ENCODE results near the gene FAM210A. TPM values are rescaled to one million over a fixed set of nuclear protein-coding genes. Genes with fewer than 3 reads are reported as not detected.

FAM210A gene
- total RNA-seq, 4 donors from 2014 or later = 6.8 to 9.5 (median 8.4) TPM

DNA sequence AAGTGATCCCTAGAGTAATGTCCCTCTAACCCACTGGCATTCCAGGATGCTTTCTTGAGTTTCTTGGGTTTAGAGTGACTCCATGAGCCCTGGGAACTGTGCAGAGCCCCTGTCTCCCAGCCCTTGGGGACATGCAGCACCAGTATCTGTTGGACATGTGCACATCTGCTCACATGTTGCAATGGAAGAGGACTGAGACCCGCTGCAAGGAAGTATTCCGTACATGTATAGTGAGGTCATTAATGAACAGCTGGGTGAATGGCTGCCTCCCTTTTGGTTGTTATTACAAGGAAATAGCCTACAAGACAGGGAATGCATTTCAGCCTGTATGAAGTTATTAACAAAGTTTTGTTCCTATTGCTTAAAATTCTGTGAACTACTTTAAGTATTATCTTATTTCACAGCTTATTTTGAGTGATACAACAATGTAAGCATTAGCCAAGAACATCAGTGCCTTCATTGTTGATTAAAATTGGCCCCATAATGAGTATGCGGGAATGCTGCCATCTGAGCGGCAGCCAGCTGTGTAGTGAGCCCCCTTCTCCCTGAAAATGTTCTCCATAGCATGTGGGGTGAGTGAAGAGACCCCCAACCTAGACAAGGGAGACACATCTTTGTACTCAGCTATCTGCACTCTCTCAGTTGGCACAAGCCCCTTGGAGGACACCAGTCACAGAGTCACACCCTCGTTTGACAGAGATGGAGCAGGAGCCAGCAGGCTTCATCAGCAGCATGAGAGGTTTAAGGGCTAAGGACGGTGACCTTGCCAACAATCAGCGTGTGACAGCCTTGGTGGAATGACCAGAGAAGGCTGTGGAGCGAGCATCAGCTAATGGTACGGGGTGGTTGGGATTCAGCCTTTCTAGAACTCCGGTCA, 87.4 kb downstream of the FAM210A start:
- Histone ChIP-seq H3K9me3 (no peaks in the 10 kb centered on the region), H3K4me1 (peaks cover 11% of the 10 kb centered on the region), H3K27ac (no peak overlapping the region), H3K4me3 (no peak overlapping the region), H3K36me3 (no peaks in the 10 kb centered on the region), H3K27me3 (no peaks in the 10 kb centered on the region)
- TF ChIP-seq, protein P1, sequence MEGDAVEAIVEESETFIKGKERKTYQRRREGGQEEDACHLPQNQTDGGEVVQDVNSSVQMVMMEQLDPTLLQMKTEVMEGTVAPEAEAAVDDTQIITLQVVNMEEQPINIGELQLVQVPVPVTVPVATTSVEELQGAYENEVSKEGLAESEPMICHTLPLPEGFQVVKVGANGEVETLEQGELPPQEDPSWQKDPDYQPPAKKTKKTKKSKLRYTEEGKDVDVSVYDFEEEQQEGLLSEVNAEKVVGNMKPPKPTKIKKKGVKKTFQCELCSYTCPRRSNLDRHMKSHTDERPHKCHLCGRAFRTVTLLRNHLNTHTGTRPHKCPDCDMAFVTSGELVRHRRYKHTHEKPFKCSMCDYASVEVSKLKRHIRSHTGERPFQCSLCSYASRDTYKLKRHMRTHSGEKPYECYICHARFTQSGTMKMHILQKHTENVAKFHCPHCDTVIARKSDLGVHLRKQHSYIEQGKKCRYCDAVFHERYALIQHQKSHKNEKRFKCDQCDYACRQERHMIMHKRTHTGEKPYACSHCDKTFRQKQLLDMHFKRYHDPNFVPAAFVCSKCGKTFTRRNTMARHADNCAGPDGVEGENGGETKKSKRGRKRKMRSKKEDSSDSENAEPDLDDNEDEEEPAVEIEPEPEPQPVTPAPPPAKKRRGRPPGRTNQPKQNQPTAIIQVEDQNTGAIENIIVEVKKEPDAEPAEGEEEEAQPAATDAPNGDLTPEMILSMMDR (IDR thresholded peaks at IDR 0.05) = no peak
- no peak for TF ChIP-seq EP300 (IDR thresholded peaks at IDR 0.05)
- no peak for TF ChIP-seq POLR2A (IDR thresholded peaks at IDR 0.05)
- TF ChIP-seq POLR2AphosphoS5 (IDR thresholded peaks at IDR 0.05) = no peak
- WGBS = 85% methylated on average over 10 of the region's 10 CpGs
- peak in 1 of 2 donors; percentile 4 for DNase-seq (ENCODE audit: low spot score in 2 of 2)

DNA sequence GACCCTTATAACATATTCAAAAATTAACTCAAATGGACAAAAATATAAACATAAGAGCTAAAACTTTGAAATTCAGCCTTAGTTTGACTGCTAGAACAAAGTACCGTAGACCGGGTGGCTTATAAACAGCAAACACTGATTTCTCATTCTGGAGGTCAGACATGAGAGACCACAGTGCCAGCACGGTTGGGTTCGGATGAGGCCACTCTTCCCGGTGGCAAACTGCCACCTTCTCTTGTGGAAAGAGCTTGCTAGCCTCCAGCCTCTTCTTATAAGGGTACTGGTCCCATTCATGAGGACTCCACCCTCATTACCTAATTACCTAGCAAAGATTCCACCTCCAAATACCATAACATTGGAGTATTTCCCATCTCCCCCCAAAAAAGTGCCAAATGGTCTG, 91.3 kb downstream of the FAM210A start:
- Histone ChIP-seq H3K36me3 (no peaks in the 10 kb centered on the region), H3K4me3 (no peak overlapping the region), H3K27ac (no peak overlapping the region), H3K4me1 (no peaks in the 10 kb centered on the region), H3K9me3 (no peaks in the 10 kb centered on the region), H3K27me3 (no peaks in the 10 kb centered on the region)
- WGBS = 64% methylated on average over 5 of the region's 5 CpGs
- DNase-seq (ENCODE audit: low spot score in 2 of 2) = peak in 1 of 2 donors; percentile 9
- TF ChIP-seq POLR2A (IDR thresholded peaks at IDR 0.05) = no peak
- TF ChIP-seq POLR2AphosphoS5 (IDR thresholded peaks at IDR 0.05) = no peak
- TF ChIP-seq EP300 (IDR thresholded peaks at IDR 0.05) = no peak
- TF ChIP-seq, protein P1 (IDR thresholded peaks at IDR 0.05) = no peak

DNA sequence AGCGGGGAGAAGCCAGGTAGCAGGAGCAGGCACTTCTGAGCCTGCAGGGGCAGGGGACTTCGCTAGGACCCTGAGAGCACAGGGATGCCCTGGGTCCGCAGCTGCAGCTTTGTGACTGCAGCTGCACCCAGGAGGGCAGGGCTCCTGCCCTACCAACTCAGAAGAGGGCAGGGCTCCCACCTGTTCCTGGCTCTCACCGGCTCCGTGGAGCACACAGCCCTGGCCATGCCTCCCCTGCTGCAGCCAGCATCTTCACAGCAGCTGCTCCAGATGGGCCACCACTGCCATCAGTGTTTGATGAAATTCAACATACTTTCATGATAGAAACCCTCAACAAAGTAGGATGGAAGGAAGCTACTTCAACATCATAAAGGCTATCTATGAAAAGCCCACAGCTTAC, 92.7 kb downstream of the FAM210A start:
- no peaks in the 10 kb centered on the region for H3K36me3 ChIP-seq
- no peaks in the 10 kb centered on the region for H3K27me3 ChIP-seq
- DNase-seq (ENCODE audit: low spot score in 2 of 2) = peak in 1 of 2 donors; percentile 29
- no peak for TF ChIP-seq EP300 (IDR thresholded peaks at IDR 0.05)
- TF ChIP-seq POLR2A (IDR thresholded peaks at IDR 0.05) = no peak
- TF ChIP-seq, protein P1 (IDR thresholded peaks at IDR 0.05) = no peak
- TF ChIP-seq POLR2AphosphoS5 (IDR thresholded peaks at IDR 0.05) = no peak
- no peaks in the 10 kb centered on the region for H3K4me1 ChIP-seq
- H3K4me3 ChIP-seq = no peak overlapping the region
- H3K9me3 ChIP-seq = no peaks in the 10 kb centered on the region
- 100% methylated on average over 2 of the region's 5 CpGs for WGBS
- no peak overlapping the region for H3K27ac ChIP-seq

GRCh38 chr18:13630716-13631268, 95.6 kb downstream of the FAM210A start:
- Histone ChIP-seq H3K36me3 (no peaks in the 10 kb centered on the region), H3K27ac (no peak overlapping the region), H3K27me3 (no peaks in the 10 kb centered on the region), H3K9me3 (no peaks in the 10 kb centered on the region), H3K4me1 (no peaks in the 10 kb centered on the region), H3K4me3 (no peak overlapping the region)
- DNase-seq (ENCODE audit: low spot score in 2 of 2) = peak in 1 of 2 donors; percentile 45
- TF ChIP-seq, protein P1 (IDR thresholded peaks at IDR 0.05) = no peak
- no peak for TF ChIP-seq EP300 (IDR thresholded peaks at IDR 0.05)
- TF ChIP-seq POLR2A (IDR thresholded peaks at IDR 0.05) = no peak
- no peak for TF ChIP-seq POLR2AphosphoS5 (IDR thresholded peaks at IDR 0.05)
- 78% methylated on average over 7 of the region's 7 CpGs for WGBS
